HG02938 (cell line): ENCODE results near the gene DISC1.

ENCODE experiments used
- ATAC-seq: cut with Tn5 transposase; IDR thresholded peaks from one replicate; pipeline ENCODE4 v1.9.1; 2021; ENCODE audit warnings: mild to moderate bottlenecking, moderate library complexity; ENCODE audit not compliant: unreplicated experiment

DISC1 gene

GRCh38 chr1:232059726-232060374 lies 433.3 kb downstream of the DISC1 start:
- ATAC-seq, result no peak

GRCh38 chr1:232062967-232063366 lies 436.4 kb downstream of the DISC1 start:
- ATAC-seq, result no peak

GRCh38 chr1:232066521-232066920 lies 439.9 kb downstream of the DISC1 start:
- ATAC-seq, result no peak

GRCh38 chr1:232074265-232074664 lies 447.7 kb downstream of the DISC1 start:
- no peak for ATAC-seq

GRCh38 chr1:232077809-232078208 lies 451.2 kb downstream of the DISC1 start:
- no peak for ATAC-seq

- ATAC-seq, result no peak
Observed at GRCh38 chr1:232084584-232085223, 458.1 kb downstream of the DISC1 start.

- no peak for ATAC-seq
Observed at GRCh38 chr1:232090816-232091215, 464.2 kb downstream of the DISC1 start.
